GM12878 (cell line): ENCODE results near the gene WDR93.

Source experiments
- CTCF ChIP-seq, 3 experiments: IDR thresholded peaks in 2 of 3; conservative IDR thresholded peaks in 1 of 3; 2 replicates each; pipeline ENCODE4 v1.5.1; 2011; ENCODE audit warnings: low read depth in 3 of 3, low read length in 3 of 3, mild to moderate bottlenecking in 3 of 3, control low read depth in 2 of 3, moderate library complexity in 2 of 3, inconsistent platforms in 1 of 3, mixed read lengths in 1 of 3; ENCODE audit not compliant: control insufficient read depth in 2 of 3, insufficient read depth in 1 of 3; ENCODE audit errors: extremely low read depth in 1 of 3
- EP300 ChIP-seq, 2 experiments: fragments of 150-350 bp in 1 of 2; IDR thresholded peaks; 2 replicates each; pipeline ENCODE4 v1.6.1; 2011 to 2012; ENCODE audit warnings: low read depth in 2 of 2, low read length in 2 of 2, borderline replicate concordance in 1 of 2, improper control_type of control experiment in 1 of 2, inconsistent platforms in 1 of 2; ENCODE audit not compliant: control insufficient read depth in 1 of 2
- KAT2A ChIP-seq: conservative IDR thresholded peaks from 2 replicates; pipeline ENCODE4 v1.6.1; 2011; ENCODE audit warnings: low read depth, low read length; ENCODE audit not compliant: control insufficient read depth
- MTA3 ChIP-seq: IDR thresholded peaks from 2 replicates; pipeline ENCODE4 v1.6.1; 2012; ENCODE audit warnings: low read length, inconsistent platforms, borderline replicate concordance
- MXI1 ChIP-seq: fragments of 150-350 bp; IDR thresholded peaks from 2 replicates; pipeline ENCODE4 v1.6.1; 2011; ENCODE audit warnings: low read depth, mild to moderate bottlenecking, inconsistent platforms, low read length, improper control_type of control experiment
- NKRF ChIP-seq: fragments of 450-650 bp; conservative IDR thresholded peaks from 2 replicates; pipeline ENCODE4 v1.6.1; 2017; ENCODE audit warnings: mild to moderate bottlenecking, moderate library complexity
- POLR2A ChIP-seq: IDR thresholded peaks from 2 replicates; pipeline ENCODE4 v1.6.1; 2011; ENCODE audit warnings: low read depth, mild to moderate bottlenecking, low read length
- ZBTB11 ChIP-seq: fragments of 450-650 bp; formaldehyde crosslinking; IDR thresholded peaks from 2 replicates; pipeline ENCODE4 v1.5.0; 2022; ENCODE audit warnings: mild to moderate bottlenecking, missing genetic modification characterization
- TF ChIP-seq, protein P1 (sequence below): fragments of 150-350 bp; IDR thresholded peaks from 2 replicates; pipeline ENCODE4 v1.6.1; 2016; ENCODE audit warnings: low read depth, low read length

- TF ChIP-seq, protein P1, sequence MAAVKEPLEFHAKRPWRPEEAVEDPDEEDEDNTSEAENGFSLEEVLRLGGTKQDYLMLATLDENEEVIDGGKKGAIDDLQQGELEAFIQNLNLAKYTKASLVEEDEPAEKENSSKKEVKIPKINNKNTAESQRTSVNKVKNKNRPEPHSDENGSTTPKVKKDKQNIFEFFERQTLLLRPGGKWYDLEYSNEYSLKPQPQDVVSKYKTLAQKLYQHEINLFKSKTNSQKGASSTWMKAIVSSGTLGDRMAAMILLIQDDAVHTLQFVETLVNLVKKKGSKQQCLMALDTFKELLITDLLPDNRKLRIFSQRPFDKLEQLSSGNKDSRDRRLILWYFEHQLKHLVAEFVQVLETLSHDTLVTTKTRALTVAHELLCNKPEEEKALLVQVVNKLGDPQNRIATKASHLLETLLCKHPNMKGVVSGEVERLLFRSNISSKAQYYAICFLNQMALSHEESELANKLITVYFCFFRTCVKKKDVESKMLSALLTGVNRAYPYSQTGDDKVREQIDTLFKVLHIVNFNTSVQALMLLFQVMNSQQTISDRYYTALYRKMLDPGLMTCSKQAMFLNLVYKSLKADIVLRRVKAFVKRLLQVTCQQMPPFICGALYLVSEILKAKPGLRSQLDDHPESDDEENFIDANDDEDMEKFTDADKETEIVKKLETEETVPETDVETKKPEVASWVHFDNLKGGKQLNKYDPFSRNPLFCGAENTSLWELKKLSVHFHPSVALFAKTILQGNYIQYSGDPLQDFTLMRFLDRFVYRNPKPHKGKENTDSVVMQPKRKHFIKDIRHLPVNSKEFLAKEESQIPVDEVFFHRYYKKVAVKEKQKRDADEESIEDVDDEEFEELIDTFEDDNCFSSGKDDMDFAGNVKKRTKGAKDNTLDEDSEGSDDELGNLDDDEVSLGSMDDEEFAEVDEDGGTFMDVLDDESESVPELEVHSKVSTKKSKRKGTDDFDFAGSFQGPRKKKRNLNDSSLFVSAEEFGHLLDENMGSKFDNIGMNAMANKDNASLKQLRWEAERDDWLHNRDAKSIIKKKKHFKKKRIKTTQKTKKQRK: no peak
- no peak for TF ChIP-seq MTA3
- no peak for TF ChIP-seq CTCF (IDR thresholded peaks at IDR 0.05 in 2 of 3, conservative IDR thresholded peaks at IDR 0.05 in 1 of 3; ENCODE audit: control insufficient read depth in 2 of 3, extremely low read depth in 1 of 3, insufficient read depth in 1 of 3, low read depth in 3 of 3, low read length in 3 of 3)
- TF ChIP-seq ZBTB11: no peak
- no peak for TF ChIP-seq EP300 (IDR thresholded peaks at IDR 0.05; ENCODE audit: borderline replicate concordance in 1 of 2, control insufficient read depth in 1 of 2, low read depth in 2 of 2, low read length in 2 of 2)
- no peak for TF ChIP-seq MXI1
- no peak for TF ChIP-seq NKRF
- no peak for TF ChIP-seq POLR2A
- no peak for TF ChIP-seq KAT2A
Measured at GRCh38 chr15:89790206-89790605, 99.6 kb downstream of the WDR93 start.
